PC-3 (cell line): ENCODE data around the gene GNB1. TPM values are rescaled to one million over a fixed set of nuclear protein-coding genes. Genes with fewer than 3 reads are reported as not detected.

Experiments
- ATAC-seq: fragments of 200-7000 bp; cut with Tn5 transposase; 2 replicates; pipeline ENCODE4 v1.9.1; 2020; ENCODE audit warnings: mild to moderate bottlenecking, moderate library complexity
- BruUV-seq: library from RNA; stranded (reverse); fragments of 400-500 nt; replicated peaks from 2 replicates; lab custom pipeline; 2021; lab: Mats Ljungman, UMichigan
- CTCF ChIA-PET: fragments of 300-600 bp; sonication (Branson Sonifier 250); formaldehyde crosslinking; loops from one replicate; lab custom pipeline; 2022; ENCODE audit warnings: antibody characterized with exemption; lab: Charles Lee
- POLR2A ChIA-PET: fragments of 300-600 bp; sonication (Branson Sonifier 250); formaldehyde crosslinking; loops from one replicate; lab custom pipeline; 2022; ENCODE audit warnings: antibody characterized with exemption; ENCODE audit not compliant: unreplicated experiment; lab: Charles Lee
- DNase-seq: peaks from one replicate; pipeline ENCODE4 v3.0.0-alpha.2; 2015
- H2AFZ ChIP-seq: fragments of 300-600 bp; sonication (generic); 2 replicates; pipeline ENCODE4 v1.6.0; 2016; ENCODE audit warnings: antibody characterized with exemption, low read length
- H3F3A ChIP-seq: fragments of 300-600 bp; sonication (generic); one replicate; pipeline ENCODE4 v1.6.0; 2017; ENCODE audit warnings: antibody characterized with exemption, low read length, control low read depth, mild to moderate bottlenecking; ENCODE audit not compliant: unreplicated experiment
- H3K27ac ChIP-seq: fragments of 300-600 bp; sonication (generic); 2 replicates; pipeline ENCODE4 v1.5.1; 2016; ENCODE audit warnings: mild to moderate bottlenecking, low read length
- H3K27me3 ChIP-seq: fragments of 300-600 bp; sonication (generic); 2 replicates; pipeline ENCODE4 v1.6.1; 2016; ENCODE audit warnings: low read length, mixed read lengths
- H3K36me3 ChIP-seq: fragments of 300-600 bp; sonication (generic); 2 replicates; pipeline ENCODE4 v1.6.1; 2016; ENCODE audit warnings: low read depth, mixed run types, low read length, mixed read lengths
- H3K4me1 ChIP-seq: fragments of 300-600 bp; sonication (generic); 2 replicates; pipeline ENCODE4 v1.5.1; 2016; ENCODE audit warnings: low read length; ENCODE audit not compliant: insufficient read depth
- H3K4me2 ChIP-seq: fragments of 300-600 bp; sonication (generic); 2 replicates; pipeline ENCODE4 v1.6.0; 2016; ENCODE audit warnings: low read length
- H3K4me3 ChIP-seq: fragments of 300-600 bp; sonication (generic); 2 replicates; pipeline ENCODE4 v1.5.1; 2016; ENCODE audit warnings: mild to moderate bottlenecking, low read length, mixed read lengths
- H3K79me2 ChIP-seq: fragments of 300-600 bp; sonication (generic); 2 replicates; pipeline ENCODE4 v1.6.1; 2017; ENCODE audit warnings: low read length, mixed read lengths
- H3K9ac ChIP-seq: fragments of 300-600 bp; sonication (generic); 2 replicates; pipeline ENCODE4 v1.6.0; 2016; ENCODE audit warnings: mild to moderate bottlenecking, low read length
- H3K9me2 ChIP-seq: fragments of 300-600 bp; sonication (generic); replicated peaks from 2 replicates; pipeline ENCODE4 v1.6.1; 2016; ENCODE audit warnings: mixed run types, low read length, mixed read lengths
- H3K9me3 ChIP-seq: fragments of 300-600 bp; sonication (generic); 2 replicates; pipeline ENCODE4 v1.6.1; 2016; ENCODE audit warnings: low read length, mixed read lengths
- H4K20me1 ChIP-seq: fragments of 300-600 bp; sonication (generic); 2 replicates; pipeline ENCODE4 v1.6.1; 2016; ENCODE audit warnings: low read length, mixed read lengths
- CTCF ChIP-seq: fragments of 300-600 bp; sonication (generic); conservative IDR thresholded peaks from 2 replicates; pipeline ENCODE4 v1.5.1; 2017; ENCODE audit warnings: antibody characterized with exemption, low read depth, mild to moderate bottlenecking, low read length
- EZH2 ChIP-seq: fragments of 300-600 bp; sonication (generic); IDR thresholded peaks from one replicate; pipeline ENCODE4 v1.6.1; 2017; ENCODE audit warnings: antibody characterized with exemption, mild to moderate bottlenecking, low read length; ENCODE audit not compliant: unreplicated experiment
- EZH2phosphoT487 ChIP-seq: fragments of 300-600 bp; sonication (generic); IDR thresholded peaks from 2 replicates; pipeline ENCODE4 v1.6.1; 2018; ENCODE audit warnings: mild to moderate bottlenecking, antibody characterized with exemption, low read length, borderline replicate concordance
- intact Hi-C: fragments of 100-400 bp; cut with micrococcal nuclease; formaldehyde crosslinking; loops from 2 replicates; pipeline ENCODE4 v1.9.0; 2023
- total RNA-seq: library from RNA; depleted of rRNA; stranded (reverse); fragments of >200 nt; gene quantifications from 2 replicates; pipeline ENCODE4 v1.2.3, GENCODE V29; 2014

GNB1 gene
- total RNA-seq, 1 experiment from 2014 or later = 125 TPM

GRCh38 chr1:1914101-1914970, 23.4 kb upstream of the GNB1 start:
- CTCF ChIA-PET = no interaction called here
- intact Hi-C loops = no loop called here

DNA sequence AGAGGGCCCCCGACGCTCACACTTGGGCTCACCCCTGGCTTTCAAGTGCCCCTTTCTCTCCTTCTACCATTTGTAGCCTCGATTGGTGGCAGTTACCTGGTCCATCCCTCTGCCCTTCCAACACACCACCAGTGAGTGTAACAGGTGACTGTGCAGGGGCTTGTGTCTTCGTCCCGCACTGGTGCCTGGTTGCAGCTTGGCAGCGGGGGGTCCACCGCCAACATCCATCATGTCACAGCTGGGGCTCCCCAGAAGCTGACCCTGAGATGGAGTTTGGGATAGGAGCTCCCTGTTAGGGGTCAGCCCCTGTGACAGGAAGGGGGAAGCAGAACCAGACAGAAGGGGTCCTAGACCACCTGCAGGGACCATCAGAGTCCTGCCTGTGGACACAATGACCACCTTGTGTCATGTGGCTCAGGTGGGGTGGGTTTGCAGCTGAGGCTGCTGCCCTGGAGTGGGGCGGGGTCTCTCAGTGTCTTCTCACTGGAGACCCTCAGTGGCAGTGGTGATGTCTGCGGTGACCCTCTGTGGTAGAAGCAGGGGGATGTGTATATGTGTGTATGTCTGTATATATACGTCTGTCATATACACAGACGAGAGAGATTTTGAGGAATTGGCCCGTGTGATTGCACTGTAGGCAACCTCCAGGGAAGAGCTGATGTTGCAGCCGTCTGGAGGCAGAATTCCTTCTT, 20.6 kb upstream of the GNB1 start:
- no peak overlapping the region for H2AFZ ChIP-seq
- H4K20me1 ChIP-seq = no peaks in the 10 kb centered on the region
- BruUV-seq = no TSS peak
- peaks cover 15% of the 10 kb centered on the region for H3K4me1 ChIP-seq
- no peak overlapping the region for H3K4me3 ChIP-seq
- H3K79me2 ChIP-seq = no peaks in the 10 kb centered on the region
- H3K9me2 ChIP-seq = no peaks in the 10 kb centered on the region
- no peak for ATAC-seq
- H3K36me3 ChIP-seq = no peaks in the 10 kb centered on the region
- no peak overlapping the region for H3K27ac ChIP-seq
- no peak overlapping the region for H3K9ac ChIP-seq
- no peaks in the 10 kb centered on the region for H3F3A ChIP-seq
- DNase-seq = no peak
- no peak overlapping the region for H3K4me2 ChIP-seq
- POLR2A ChIA-PET = no interaction called here
- CTCF ChIA-PET = no interaction called here
- TF ChIP-seq EZH2phosphoT487 (no peak), EZH2 (no peak), CTCF (no peak)
- H3K27me3 ChIP-seq = no peaks in the 10 kb centered on the region
- intact Hi-C loops = no loop called here
- no peaks in the 10 kb centered on the region for H3K9me3 ChIP-seq

More at GRCh38 chr1:1914101-1914970, 23.4 kb upstream of the GNB1 start:
- no peaks in the 10 kb centered on the region for H4K20me1 ChIP-seq
- H3K4me3 ChIP-seq = no peak overlapping the region
- H3K79me2 ChIP-seq = no peaks in the 10 kb centered on the region
- TF ChIP-seq EZH2phosphoT487 = no peak
- TF ChIP-seq CTCF = no peak
- no peak for TF ChIP-seq EZH2
- no peak overlapping the region for H2AFZ ChIP-seq
- POLR2A ChIA-PET = no interaction called here
- no TSS peak for BruUV-seq
- peaks cover 17% of the 10 kb centered on the region for H3K4me1 ChIP-seq
- H3K27ac ChIP-seq = no peak overlapping the region
- H3K9me3 ChIP-seq = no peaks in the 10 kb centered on the region
- no peak overlapping the region for H3K4me2 ChIP-seq
- no peaks in the 10 kb centered on the region for H3K9me2 ChIP-seq
- no peak overlapping the region for H3K9ac ChIP-seq
- DNase-seq (no peak), ATAC-seq (no peak)
- H3K27me3 ChIP-seq = no peaks in the 10 kb centered on the region
- no peaks in the 10 kb centered on the region for H3F3A ChIP-seq
- no peaks in the 10 kb centered on the region for H3K36me3 ChIP-seq
